Mesenchymal stem cell (in vitro differentiated cells and primary cell): ENCODE results near the gene AQP10.
"Not testable (repeated sequence)": the region's sequence is repeated elsewhere in the genome, so short reads cannot be mapped to it uniquely, and the experiment has no call there.

Experiments
- DNase-seq: peaks from one replicate; pipeline ENCODE4 v3.0.0-alpha.2; 2013
- H2AFZ ChIP-seq: one replicate; pipeline ENCODE4 v1.6.1; 2013; ENCODE audit warnings: low read depth, mild to moderate bottlenecking, control low read depth, inconsistent platforms, low read length, moderate library complexity
- H2AK5ac ChIP-seq: 2 replicates; pipeline ENCODE4 v1.6.1; 2013; ENCODE audit warnings: low read length, moderate library complexity, mild to moderate bottlenecking, inconsistent platforms; ENCODE audit not compliant: severe bottlenecking
- H2BK120ac ChIP-seq: one replicate; pipeline ENCODE4 v1.6.1; 2013; ENCODE audit warnings: low read depth, mild to moderate bottlenecking, inconsistent platforms, low read length, moderate library complexity
- H2BK12ac ChIP-seq, 2 experiments: one replicate each; pipeline ENCODE4 v1.6.1; 2013; ENCODE audit warnings: inconsistent platforms in 2 of 2, low read length in 2 of 2, mild to moderate bottlenecking in 2 of 2, moderate library complexity in 2 of 2, control low read depth in 1 of 2
- H2BK15ac ChIP-seq: one replicate; pipeline ENCODE4 v1.6.1; 2013; ENCODE audit warnings: mild to moderate bottlenecking, low read depth, inconsistent platforms; ENCODE audit not compliant: poor library complexity, severe bottlenecking
- H2BK5ac ChIP-seq: 2 replicates; pipeline ENCODE4 v1.6.1; 2013; ENCODE audit warnings: low read depth, mild to moderate bottlenecking, low read length, control low read depth, inconsistent platforms; ENCODE audit not compliant: poor library complexity, severe bottlenecking
- H3K14ac ChIP-seq, 2 experiments: one replicate each; pipeline ENCODE4 v1.6.1; 2013; ENCODE audit warnings: inconsistent platforms in 2 of 2, low read length in 2 of 2, control low read depth in 1 of 2, mild to moderate bottlenecking in 1 of 2, moderate library complexity in 1 of 2
- H3K18ac ChIP-seq, 2 experiments: one replicate each; pipeline ENCODE4 v1.6.1; 2013; ENCODE audit warnings: inconsistent platforms in 2 of 2, low read length in 2 of 2, control low read depth in 1 of 2, low read depth in 1 of 2, mild to moderate bottlenecking in 1 of 2
- H3K23ac ChIP-seq, 2 experiments: one replicate each; pipeline ENCODE4 v1.6.1; 2013; ENCODE audit warnings: inconsistent platforms in 2 of 2, low read length in 2 of 2, mild to moderate bottlenecking in 2 of 2, moderate library complexity in 2 of 2, control low read depth in 1 of 2
- H3K27ac ChIP-seq: 2 replicates; pipeline ENCODE4 v1.5.1; 2013; ENCODE audit warnings: mild to moderate bottlenecking, moderate library complexity, low read length, control low read depth, inconsistent platforms; ENCODE audit not compliant: poor library complexity, severe bottlenecking
- H3K27me3 ChIP-seq, 2 experiments: 2 replicates each; pipeline versions ENCODE4 v1.6.1 to v1.7.0; 2013; ENCODE audit warnings: low read length in 2 of 2, mild to moderate bottlenecking in 2 of 2, moderate library complexity in 2 of 2, control low read depth in 1 of 2, inconsistent platforms in 1 of 2; ENCODE audit not compliant: control insufficient read depth in 1 of 2, insufficient read depth in 1 of 2
- H3K36me3 ChIP-seq, 2 experiments: 2 replicates each; pipeline versions ENCODE4 v1.6.1 to v1.7.0; 2013; ENCODE audit warnings: low read length in 2 of 2, control low read depth in 1 of 2, inconsistent platforms in 1 of 2, low read depth in 1 of 2, mild to moderate bottlenecking in 1 of 2; ENCODE audit not compliant: insufficient read depth in 2 of 2, control insufficient read depth in 1 of 2
- H3K4ac ChIP-seq, 2 experiments: one replicate each; pipeline ENCODE4 v1.6.1; 2013; ENCODE audit warnings: inconsistent platforms in 2 of 2, low read length in 2 of 2, mild to moderate bottlenecking in 2 of 2, moderate library complexity in 2 of 2, control low read depth in 1 of 2, low read depth in 1 of 2
- H3K4me1 ChIP-seq: 2 replicates; pipeline ENCODE4 v1.6.1; 2013; ENCODE audit warnings: low read depth, low read length, control low read depth; ENCODE audit not compliant: control insufficient read depth, insufficient read depth
- H3K4me2 ChIP-seq: 2 replicates; pipeline ENCODE4 v1.6.1; 2013; ENCODE audit warnings: low read length, mild to moderate bottlenecking, inconsistent platforms; ENCODE audit not compliant: poor library complexity, severe bottlenecking
- H3K4me3 ChIP-seq, 2 experiments: 2 replicates each; pipeline versions ENCODE4 v1.5.1 to v1.7.0; 2013; ENCODE audit warnings: low read length in 2 of 2, mild to moderate bottlenecking in 2 of 2, control low read depth in 1 of 2, low read depth in 1 of 2; ENCODE audit not compliant: insufficient read depth in 1 of 2
- H3K79me1 ChIP-seq: replicated peaks from 2 replicates; pipeline ENCODE4 v1.6.1; 2013; ENCODE audit warnings: mild to moderate bottlenecking, control low read depth, low read length, inconsistent platforms; ENCODE audit not compliant: poor library complexity, severe bottlenecking
- H3K9ac ChIP-seq: 2 replicates; pipeline ENCODE4 v1.7.0; 2013; ENCODE audit warnings: mild to moderate bottlenecking, low read length, moderate library complexity
- H3K9me3 ChIP-seq: 2 replicates; pipeline ENCODE4 v1.7.0; 2013; ENCODE audit warnings: mild to moderate bottlenecking, low read length; ENCODE audit not compliant: control insufficient read depth
- H4K8ac ChIP-seq: one replicate; pipeline ENCODE4 v1.6.1; 2013; ENCODE audit warnings: inconsistent platforms, mild to moderate bottlenecking, low read length, moderate library complexity
- H4K91ac ChIP-seq: one replicate; pipeline ENCODE4 v1.6.1; 2013; ENCODE audit warnings: mild to moderate bottlenecking, low read length, inconsistent platforms
- WGBS: methylation state at CpG from one replicate; pipeline ENCODE4 v1.1.7; 2013; ENCODE audit warnings: mixed read lengths; 5-methylcytosine and 5-hydroxymethylcytosine counted together

The AQP10 gene

GRCh38 chr1:154314226-154314625 lies 6.7 kb upstream of the AQP10 start:
- H3K14ac ChIP-seq, H3K36me3 ChIP-seq, H2AFZ ChIP-seq, H3K27me3 ChIP-seq, H4K91ac ChIP-seq, H3K4me1 ChIP-seq, H3K4me3 ChIP-seq, H3K4ac ChIP-seq, H2BK5ac ChIP-seq, DNase-seq, H2BK15ac ChIP-seq, H2AK5ac ChIP-seq, H3K27ac ChIP-seq, H3K9me3 ChIP-seq, H3K18ac ChIP-seq, H2BK120ac ChIP-seq, H3K79me1 ChIP-seq, H2BK12ac ChIP-seq, H4K8ac ChIP-seq, H3K9ac ChIP-seq, H3K23ac ChIP-seq, H3K4me2 ChIP-seq: not testable (repeated sequence)
- 84% methylated on average over 1 of the region's 3 CpGs for WGBS

GRCh38 chr1:154316704-154317103 lies 4.2 kb upstream of the AQP10 start:
- no peak overlapping the region for H3K27ac ChIP-seq
- H3K36me3 ChIP-seq = no peaks in the 10 kb centered on the region
- no peak overlapping the region for H3K18ac ChIP-seq
- no peak overlapping the region for H3K4me3 ChIP-seq
- H2AK5ac ChIP-seq = no peak overlapping the region
- WGBS = no CpG with 5 or more reads among the region's 1 CpG
- H2AFZ ChIP-seq = no peak overlapping the region
- no peak overlapping the region for H3K14ac ChIP-seq
- DNase-seq = peak; percentile 1
- H2BK15ac ChIP-seq = no peak overlapping the region
- H3K9me3 ChIP-seq = peaks cover 10% of the 10 kb centered on the region
- H2BK120ac ChIP-seq = no peak overlapping the region
- no peak overlapping the region for H4K8ac ChIP-seq
- H3K23ac ChIP-seq = no peak overlapping the region
- no peaks in the 10 kb centered on the region for H3K79me1 ChIP-seq
- no peaks in the 10 kb centered on the region for H3K4me1 ChIP-seq
- H3K4me2 ChIP-seq = no peak overlapping the region
- H2BK12ac ChIP-seq = no peak overlapping the region
- H3K4ac ChIP-seq = no peak overlapping the region
- no peak overlapping the region for H4K91ac ChIP-seq
- peaks cover 0 to 6% of the 10 kb centered on the region in 2 experiments for H3K27me3 ChIP-seq
- H2BK5ac ChIP-seq = no peak overlapping the region
- H3K9ac ChIP-seq = no peak overlapping the region

DNA sequence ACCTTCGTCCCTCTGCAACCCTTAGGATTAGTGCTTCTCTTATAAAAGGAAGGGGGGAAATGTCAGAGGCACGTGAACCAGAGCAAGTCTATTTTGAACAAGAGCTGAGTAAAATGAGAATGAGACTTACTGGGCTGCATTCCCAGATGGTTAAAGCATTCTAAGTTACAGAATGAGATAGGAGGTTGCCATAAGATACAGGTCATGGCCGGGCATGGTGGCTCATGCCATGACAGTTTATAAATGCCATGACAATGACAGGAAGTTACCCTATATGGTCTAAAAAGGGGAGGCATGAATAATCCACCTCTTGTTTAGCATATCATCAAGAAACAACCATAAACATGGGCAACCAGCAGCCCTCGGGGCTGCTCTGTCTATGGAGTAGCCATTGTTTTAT lies 2.5 kb upstream of the AQP10 start:
- Histone ChIP-seq H2BK15ac (no peak overlapping the region), H2BK5ac (no peak overlapping the region), H4K8ac (no peak overlapping the region), H3K9me3 (peaks cover 10% of the 10 kb centered on the region), H2AK5ac (no peak overlapping the region), H4K91ac (no peak overlapping the region), H3K23ac (no peak overlapping the region), H2BK12ac (no peak overlapping the region), H3K4me3 (no peak overlapping the region), H3K27me3 (peaks cover 10 to 19% of the 10 kb centered on the region in 2 experiments), H3K4me1 (no peaks in the 10 kb centered on the region), H3K79me1 (no peaks in the 10 kb centered on the region), H3K4ac (no peak overlapping the region), H3K9ac (no peak overlapping the region), H3K36me3 (no peaks in the 10 kb centered on the region), H2AFZ (no peak overlapping the region), H3K4me2 (no peak overlapping the region), H3K27ac (no peak overlapping the region), H2BK120ac (no peak overlapping the region), H3K14ac (no peak overlapping the region), H3K18ac (no peak overlapping the region)
- DNase-seq = no peak
- 81% methylated on average over 4 of the region's 4 CpGs for WGBS

GRCh38 chr1:154321609-154321934 lies 679 bp downstream of the AQP10 start:
- H2AFZ ChIP-seq, H3K36me3 ChIP-seq, H3K79me1 ChIP-seq, H4K91ac ChIP-seq, H2BK15ac ChIP-seq, H3K4me3 ChIP-seq, H2BK12ac ChIP-seq, H4K8ac ChIP-seq, H2BK5ac ChIP-seq, H3K27ac ChIP-seq, H3K4me2 ChIP-seq, H3K14ac ChIP-seq, H3K4me1 ChIP-seq, DNase-seq, H3K23ac ChIP-seq, H2AK5ac ChIP-seq, H3K4ac ChIP-seq, H3K9ac ChIP-seq, H3K9me3 ChIP-seq, H3K18ac ChIP-seq, H2BK120ac ChIP-seq: not testable (repeated sequence)
- H3K27me3 ChIP-seq = peaks cover 16 to 24% of the 10 kb centered on the region in 2 experiments
